Measurements from ENCODE around the gene TRIM56. TPM values are rescaled to one million over a fixed set of nuclear protein-coding genes. Genes with fewer than 3 reads are reported as not detected.
"Not testable (repeated sequence)": the region's sequence is repeated elsewhere in the genome, so short reads cannot be mapped to it uniquely, and the experiment has no call there.

The TRIM56 gene
- total RNA-seq, 8 experiments from 2014 or later = 1.4 to 20.0 (median 7.2) TPM

DNA sequence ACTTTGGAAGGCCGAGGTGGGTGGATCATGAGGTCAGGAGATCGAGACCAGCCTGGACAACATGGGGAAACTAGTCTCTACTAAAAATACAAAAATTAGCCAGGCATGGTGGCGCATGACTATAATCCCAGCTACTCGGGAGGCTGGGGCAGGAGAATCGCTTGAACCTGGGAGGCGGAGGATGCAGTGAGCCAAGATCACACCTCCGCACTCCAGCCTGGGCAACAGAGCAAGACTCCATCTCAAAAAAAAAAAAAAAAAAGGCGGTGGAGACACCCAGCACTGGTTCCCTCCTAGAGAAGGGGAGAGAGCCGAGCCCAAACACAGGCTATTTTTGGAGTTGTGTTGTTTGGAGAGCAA, 36.3 kb downstream of the TRIM56 start:
- 53 to 100% (median 93%) methylated on average over 1 to 3 of the region's 9 CpGs; no CpG with 5 or more reads in 3 of the 10 experiments for WGBS, 10 experiments
- H3K4me3 ChIP-seq; ATAC-seq (replicated peaks in 6 of 8); H3K27ac ChIP-seq; in situ Hi-C loops (cut with MboI; ENCODE audit: low pct_unique_long_range_greater_than_20kb in 2 of 9, low sequenced_read_pairs in 9 of 9, unreplicated experiment in 9 of 9): not testable (repeated sequence)
- peaks cover 6 to 21% of the 10 kb centered on the region in 2 donors for H3K4me1 ChIP-seq (replicated peaks in 1 of 2)

GRCh38 chr7:101121991-101122932, 37.0 kb downstream of the TRIM56 start:
- in situ Hi-C loops (cut with MboI; ENCODE audit: low pct_unique_long_range_greater_than_20kb in 2 of 9, low sequenced_read_pairs in 9 of 9, unreplicated experiment in 9 of 9) = no loop called here
- no peak overlapping the region for H3K4me3 ChIP-seq
- 7 to 82% (median 63%) methylated on average over 1 to 9 of the region's 17 CpGs for WGBS, 10 experiments
- no peak overlapping the region for H3K27ac ChIP-seq
- peaks cover 8 to 28% of the 10 kb centered on the region in 2 donors for H3K4me1 ChIP-seq (replicated peaks in 1 of 2)
- peak in 7 of 8 experiments; percentile 7 to 59 (median 44) for ATAC-seq (replicated peaks in 6 of 8)

GRCh38 chr7:101122933-101123702, 37.8 kb downstream of the TRIM56 start:
- 69 to 100% (median 95%) methylated on average over 2 to 6 of the region's 11 CpGs; no CpG with 5 or more reads in 4 of the 10 experiments for WGBS, 10 experiments
- no peak overlapping the region for H3K4me3 ChIP-seq
- peaks cover 8 to 30% of the 10 kb centered on the region in 2 donors for H3K4me1 ChIP-seq (replicated peaks in 1 of 2)
- H3K27ac ChIP-seq = no peak overlapping the region
- no peak for ATAC-seq (replicated peaks in 6 of 8)
- in situ Hi-C loops (cut with MboI; ENCODE audit: low pct_unique_long_range_greater_than_20kb in 2 of 9, low sequenced_read_pairs in 9 of 9, unreplicated experiment in 9 of 9) = no loop called here

DNA sequence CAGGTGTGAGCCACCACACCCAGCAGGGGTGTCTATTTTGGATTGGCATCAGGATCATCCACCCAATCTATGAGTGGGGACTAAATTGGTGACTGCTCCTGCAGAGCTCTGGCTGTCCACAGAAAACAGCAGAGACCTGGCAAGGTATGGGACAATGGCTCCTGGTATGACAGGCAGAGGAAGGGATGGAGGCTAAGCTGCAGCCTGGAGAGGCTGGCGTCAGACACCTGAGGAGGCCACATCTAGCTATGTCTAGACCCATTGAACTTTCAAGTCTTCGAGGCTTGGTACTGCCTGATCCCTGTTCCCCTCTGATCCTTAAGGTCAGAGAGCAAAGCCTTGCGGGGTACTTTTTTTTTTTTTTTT, 38.4 kb downstream of the TRIM56 start:
- 80 to 93% methylated on average over 2 of the region's 3 CpGs; no CpG with 5 or more reads in 8 of the 10 experiments for WGBS, 10 experiments

DNA sequence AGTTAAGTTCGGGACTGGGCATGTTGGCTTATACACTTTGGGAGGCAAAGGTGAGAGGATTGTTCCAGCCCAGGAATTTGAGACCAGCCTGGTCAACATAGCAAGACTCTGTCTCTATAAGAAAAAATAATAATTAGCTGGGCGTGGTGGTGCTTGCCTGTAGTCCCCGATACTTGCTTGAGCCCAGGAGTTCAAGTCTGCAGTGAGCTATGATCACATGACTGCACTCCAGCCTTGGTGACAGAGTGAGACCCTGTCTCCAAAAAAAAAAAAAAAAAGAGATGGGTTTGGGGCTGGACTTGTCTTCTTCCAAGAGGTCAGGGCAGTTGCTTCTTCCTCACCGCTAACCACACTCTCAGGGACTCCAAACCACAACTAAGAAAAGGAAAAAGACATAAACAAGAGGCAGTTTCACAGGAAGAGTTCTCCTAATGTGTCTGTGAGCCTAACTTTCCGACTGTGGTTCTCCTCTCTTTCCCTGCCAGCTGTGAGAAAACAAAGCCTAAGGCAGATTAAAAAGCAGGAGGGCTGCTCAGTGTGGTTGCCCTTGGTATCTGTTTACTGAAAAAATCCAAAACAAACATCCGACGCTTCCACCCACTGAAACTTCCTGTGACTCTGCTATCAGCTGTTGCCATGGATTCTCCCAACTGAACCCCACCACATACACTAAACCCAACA, 39.2 kb downstream of the TRIM56 start:
- peaks cover 8 to 30% of the 10 kb centered on the region in 2 donors for H3K4me1 ChIP-seq (replicated peaks in 1 of 2)
- ATAC-seq (replicated peaks in 6 of 8) = peak in 4 of 8 experiments; percentile 2 to 16 (median 6)
- peak overlapping the region in 1 of 2 donors; percentile 18 for H3K27ac ChIP-seq
- in situ Hi-C loops (cut with MboI; ENCODE audit: low pct_unique_long_range_greater_than_20kb in 2 of 9, low sequenced_read_pairs in 9 of 9, unreplicated experiment in 9 of 9) = loop anchor here in 2 of 9 experiments (25.0 kb wide), 1 partner anchor 163 kb away; no protein-coding TSS in a partner anchor
- WGBS, 10 experiments = 14 to 83% (median 46%) methylated on average over 1 to 6 of the region's 7 CpGs; no CpG with 5 or more reads in 2 of the 10 experiments
- H3K4me3 ChIP-seq = no peak overlapping the region

More for the DNA sequence above, 38.4 kb downstream of the TRIM56 start:
- H3K4me1 ChIP-seq (replicated peaks in 1 of 2) = peaks cover 8 to 30% of the 10 kb centered on the region in 2 donors
- in situ Hi-C loops (cut with MboI; ENCODE audit: low pct_unique_long_range_greater_than_20kb in 2 of 9, low sequenced_read_pairs in 9 of 9, unreplicated experiment in 9 of 9) = no loop called here
- H3K27ac ChIP-seq = no peak overlapping the region
- no peak for ATAC-seq (replicated peaks in 6 of 8)
- no peak overlapping the region for H3K4me3 ChIP-seq

DNA sequence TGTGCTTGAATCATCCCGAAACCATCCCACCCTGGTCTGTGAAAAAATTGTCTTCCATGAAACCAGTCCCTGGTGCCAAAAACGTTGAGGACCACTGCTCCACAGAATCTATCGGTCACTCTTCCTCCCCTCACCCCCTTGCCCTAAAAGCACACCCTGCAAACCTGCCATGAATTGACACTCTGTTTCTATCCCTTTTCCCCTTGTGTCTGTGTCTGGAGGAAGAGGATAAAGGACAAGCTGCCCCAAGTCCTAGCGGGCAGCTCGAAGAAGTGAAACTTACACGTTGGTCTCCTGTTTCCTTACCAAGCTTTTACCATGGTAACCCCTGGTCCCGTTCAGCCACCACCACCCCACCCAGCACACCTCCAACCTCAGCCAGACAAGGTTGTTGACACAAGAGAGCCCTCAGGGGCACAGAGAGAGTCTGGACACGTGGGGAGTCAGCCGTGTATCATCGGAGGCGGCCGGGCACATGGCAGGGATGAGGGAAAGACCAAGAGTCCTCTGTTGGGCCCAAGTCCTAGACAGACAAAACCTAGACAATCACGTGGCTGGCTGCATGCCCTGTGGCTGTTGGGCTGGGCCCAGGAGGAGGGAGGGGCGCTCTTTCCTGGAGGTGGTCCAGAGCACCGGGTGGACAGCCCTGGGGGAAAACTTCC, 40.8 kb downstream of the TRIM56 start:
- Histone ChIP-seq H3K4me1 (replicated peaks in 1 of 2) (peaks cover 8 to 30% of the 10 kb centered on the region in 2 donors), H3K27ac (peak overlapping the region in 1 of 2 donors; percentile 2), H3K4me3 (no peak overlapping the region)
- 33 to 100% (median 70%) methylated on average over 1 to 10 of the region's 15 CpGs; no CpG with 5 or more reads in 1 of the 10 experiments for WGBS, 10 experiments
- peak in 6 of 8 experiments; percentile 5 to 54 (median 28) for ATAC-seq (replicated peaks in 6 of 8)
- in situ Hi-C loops (cut with MboI; ENCODE audit: low pct_unique_long_range_greater_than_20kb in 2 of 9, low sequenced_read_pairs in 9 of 9, unreplicated experiment in 9 of 9) = loop anchor here in 2 of 9 experiments (25.0 kb wide), 1 partner anchor 161 kb away; no protein-coding TSS in a partner anchor

GRCh38 chr7:101126651-101127459, 41.6 kb downstream of the TRIM56 start, which contains the start of gene SERPINE1:
Gene SERPINE1 (plus strand): TSS chr7:101127104. CDS start chr7:101128394, 1,290 bp downstream.
- Histone ChIP-seq H3K27ac (peak within 1 kb of the TSS in 1 of 2 donors; percentile 2), H3K4me1 (replicated peaks in 1 of 2) (peaks cover 7 to 29% of the 10 kb centered on the region in 2 donors), H3K4me3 (peak within 1 kb of the TSS in 2 of 5 donors; percentile 16)
- ATAC-seq (replicated peaks in 6 of 8) = peak; percentile 75 to 98 (median 94)
- 0 to 27% (median 8%) methylated on average over 1 to 10 of the region's 22 CpGs; no CpG with 5 or more reads in 1 of the 10 experiments for WGBS, 10 experiments
- in situ Hi-C loops (cut with MboI; ENCODE audit: low pct_unique_long_range_greater_than_20kb in 2 of 9, low sequenced_read_pairs in 9 of 9, unreplicated experiment in 9 of 9) = loop anchor here in 2 of 9 experiments (25.0 kb wide), 1 partner anchor 160 kb away; no protein-coding TSS in a partner anchor

GRCh38 chr7:101127460-101128039, 42.3 kb downstream of the TRIM56 start:
- WGBS, 10 experiments = 17 to 97% (median 72%) methylated on average over 1 to 3 of the region's 3 CpGs; no CpG with 5 or more reads in 1 of the 10 experiments
- ATAC-seq (replicated peaks in 6 of 8) = no peak
- Histone ChIP-seq H3K4me3 (peak overlapping the region in 1 of 5 donors; percentile 16), H3K4me1 (replicated peaks in 1 of 2) (peaks cover 4 to 22% of the 10 kb centered on the region in 2 donors), H3K27ac (no peak overlapping the region)
- in situ Hi-C loops (cut with MboI; ENCODE audit: low pct_unique_long_range_greater_than_20kb in 2 of 9, low sequenced_read_pairs in 9 of 9, unreplicated experiment in 9 of 9) = loop anchor here in 2 of 9 experiments (25.0 kb wide), 1 partner anchor 160 kb away; no protein-coding TSS in a partner anchor

GRCh38 chr7:101128040-101128834, 43.0 kb downstream of the TRIM56 start:
- no peak overlapping the region for H3K4me3 ChIP-seq
- ATAC-seq (replicated peaks in 6 of 8) = no peak
- peaks cover 4 to 21% of the 10 kb centered on the region in 2 donors for H3K4me1 ChIP-seq (replicated peaks in 1 of 2)

DNA sequence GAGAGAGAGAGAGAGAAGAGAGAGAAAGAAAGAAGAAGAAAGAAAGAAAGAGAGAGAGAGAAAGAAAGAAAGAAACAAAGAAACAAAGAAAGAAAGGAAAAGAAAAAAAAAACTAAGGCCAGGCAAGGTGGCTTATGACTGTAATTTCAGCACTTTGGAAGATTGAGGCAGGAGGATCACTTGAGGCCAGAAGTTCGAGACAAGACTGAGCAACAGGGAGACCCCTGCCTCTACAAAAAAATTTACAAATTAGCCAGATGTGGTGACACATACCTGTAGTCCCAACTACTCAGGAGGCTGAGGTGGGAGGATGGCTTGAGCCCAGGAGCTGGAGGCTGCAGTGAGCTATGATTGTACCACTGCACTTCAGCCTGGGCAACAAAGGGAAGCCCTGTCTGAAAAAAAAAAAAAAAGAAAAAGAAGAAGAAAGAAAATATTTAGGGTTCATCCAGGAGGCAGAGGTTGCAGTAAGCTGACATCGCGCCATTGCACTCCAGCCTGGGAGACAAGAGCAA, 44.4 kb downstream of the TRIM56 start:
- no peak for ATAC-seq (replicated peaks in 6 of 8)
- Histone ChIP-seq H3K4me3 (no peak overlapping the region), H3K4me1 (replicated peaks in 1 of 2) (peaks cover 12 to 23% of the 10 kb centered on the region in 2 donors), H3K27ac (no peak overlapping the region)
- in situ Hi-C loops (cut with MboI; ENCODE audit: low pct_unique_long_range_greater_than_20kb in 2 of 9, low sequenced_read_pairs in 9 of 9, unreplicated experiment in 9 of 9) = loop anchor here in 2 of 9 experiments (25.0 kb wide), 1 partner anchor 158 kb away; no protein-coding TSS in a partner anchor
- 72 to 100% (median 81%) methylated on average over 2 to 3 of the region's 3 CpGs; no CpG with 5 or more reads in 1 of the 10 experiments for WGBS, 10 experiments

More at GRCh38 chr7:101128040-101128834, 43.0 kb downstream of the TRIM56 start:
- H3K27ac ChIP-seq = no peak overlapping the region
- 24 to 100% (median 80%) methylated on average over 1 to 9 of the region's 14 CpGs for WGBS, 10 experiments
- in situ Hi-C loops (cut with MboI; ENCODE audit: low pct_unique_long_range_greater_than_20kb in 2 of 9, low sequenced_read_pairs in 9 of 9, unreplicated experiment in 9 of 9) = loop anchor here in 2 of 9 experiments (25.0 kb wide), 1 partner anchor 159 kb away; no protein-coding TSS in a partner anchor
